Stomach (tissue), 9 donors: ENCODE results near the gene OPALIN. TPM values are rescaled to one million over a fixed set of nuclear protein-coding genes. Genes with fewer than 3 reads are reported as not detected.

Experiments used
- DNase-seq, 2 donors: peaks; one replicate each; pipeline versions ENCODE4 v3.0.0 to v3.0.0-alpha.2; 2013 to 2019
- H3K27ac ChIP-seq, 5 donors: fragments of 200-600 bp in 4 of 5; sonication (generic) in 4 of 5; one replicate each; pipeline ENCODE4 v1.5.1; 2013 to 2019; ENCODE audit warnings: mild to moderate bottlenecking in 1 of 5, moderate library complexity in 1 of 5
- H3K27me3 ChIP-seq, 3 donors: fragments of 200-600 bp; sonication (generic); one replicate each; pipeline ENCODE4 v1.5.1; 2017 to 2019; ENCODE audit warnings: mixed run types in 1 of 3
- H3K36me3 ChIP-seq, 4 donors: fragments of 200-600 bp; sonication (generic); 1 replicate in 3 of 4; 2 replicates in 1 of 4; pipeline ENCODE4 v1.5.1; 2016 to 2019
- H3K4me1 ChIP-seq, 4 donors: fragments of 200-600 bp; sonication (generic); one replicate each; pipeline ENCODE4 v1.5.1; 2016 to 2019
- H3K4me3 ChIP-seq, 4 donors: fragments of 200-600 bp; sonication (generic) in 3 of 4; one replicate each; pipeline ENCODE4 v1.5.1; 2016 to 2019; ENCODE audit warnings: mild to moderate bottlenecking in 1 of 4
- H3K9me3 ChIP-seq, 4 donors: fragments of 200-600 bp; sonication (generic); one replicate each; pipeline ENCODE4 v1.5.1; 2016 to 2019
- CTCF ChIP-seq, 7 experiments: fragments of 450-650 bp in 4 of 7; fragments of 200-600 bp in 3 of 7; sonication (generic) in 3 of 7; IDR thresholded peaks; one replicate each; pipeline ENCODE4 v1.5.1; 2016 to 2019; ENCODE audit warnings: antibody characterized with exemption in 7 of 7, control low read depth in 2 of 7, mild to moderate bottlenecking in 1 of 7
- EP300 ChIP-seq: sonication (generic); formaldehyde crosslinking; IDR thresholded peaks from one replicate; pipeline ENCODE4 v1.6.1; 2017; ENCODE audit warnings: antibody characterized with exemption
- POLR2A ChIP-seq, 4 donors: fragments of 450-650 bp; IDR thresholded peaks; one replicate each; pipeline ENCODE4 v1.6.1; 2016; ENCODE audit warnings: antibody characterized with exemption in 4 of 4, control low read depth in 2 of 4, mild to moderate bottlenecking in 1 of 4, moderate library complexity in 1 of 4
- POLR2AphosphoS5 ChIP-seq, 3 donors: sonication (generic); formaldehyde crosslinking; IDR thresholded peaks; one replicate each; pipeline ENCODE4 v1.6.1; 2016; ENCODE audit warnings: antibody characterized with exemption in 3 of 3
- WGBS, 5 donors: extraction: QIAGEN DNeasy Blood & Tissue Kit in 3 of 5; methylation state at CpG; one replicate each; pipeline versions ENCODE4 v1.1.5 to v1.1.7; 2013 to 2018; 5-methylcytosine and 5-hydroxymethylcytosine counted together
- intact Hi-C: fragments of 100-400 bp; cut with DNase I; formaldehyde crosslinking; loops from one replicate; pipeline ENCODE4 v1.15.1; 2023; ENCODE audit warnings: low total_unique reads
- polyA plus RNA-seq, 3 donors: library from polyadenylated mRNA; stranded (reverse); fragments of 200-250 nt; gene quantifications; one replicate each; pipeline ENCODE4 v1.2.3, GENCODE V29; 2013
- total RNA-seq, 5 donors: library from RNA; depleted of rRNA; stranded (reverse); fragments of >200 nt; gene quantifications; one replicate each; pipeline versions ENCODE4 v1.1.0 to v1.2.3, GENCODE V29; 2014 to 2016
- donor health status: healthy with polysubstance abuse.
- donor health status: Bipolar disorder and iron deficiency.
- donor health status: healthy.

Gene OPALIN
- total and polyA plus RNA-seq, 8 donors: not detected

DNA sequence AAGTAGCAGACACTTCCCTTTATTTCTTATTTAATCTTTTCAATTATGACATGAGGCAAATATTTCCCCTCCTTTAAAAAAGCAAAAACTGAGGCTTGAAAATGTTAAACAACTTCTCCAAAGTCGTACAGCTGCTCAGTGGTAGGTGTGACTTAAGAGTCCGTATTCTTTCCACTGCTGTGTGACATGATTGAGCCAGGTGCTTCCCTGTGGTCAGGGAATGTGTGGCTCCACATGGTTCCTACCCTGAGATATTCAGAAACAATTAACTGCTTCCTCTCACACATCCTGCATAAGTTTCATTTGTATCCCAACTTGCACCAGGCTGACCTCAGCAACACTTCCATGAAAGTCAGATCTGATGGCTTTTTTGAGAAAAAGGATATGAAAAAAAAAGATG, 13.6 kb downstream of the OPALIN start:
- no peak overlapping the region for H3K27ac ChIP-seq
- H3K4me3 ChIP-seq: no peak overlapping the region
- TF ChIP-seq POLR2A (IDR thresholded peaks at IDR 0.05): no peak
- no peak for TF ChIP-seq POLR2AphosphoS5 (IDR thresholded peaks at IDR 0.05)
- no peak for TF ChIP-seq CTCF (IDR thresholded peaks at IDR 0.05)
- no peak for TF ChIP-seq EP300
- intact Hi-C loops: no loop called here
- H3K36me3 ChIP-seq: no peaks in the 10 kb centered on the region
- no peaks in the 10 kb centered on the region for H3K4me1 ChIP-seq
- 33 to 52% (median 44%) methylated on average over 2 of the region's 2 CpGs for WGBS, 5 donors
- H3K9me3 ChIP-seq: peaks cover 0 to 11% (median 7%) of the 10 kb centered on the region in 4 donors
- H3K27me3 ChIP-seq: no peaks in the 10 kb centered on the region
- no peak for DNase-seq

- WGBS, 5 donors: 95 to 98% (median 97%) methylated on average over 4 of the region's 4 CpGs
- no peaks in the 10 kb centered on the region for H3K4me1 ChIP-seq
- TF ChIP-seq POLR2AphosphoS5 (IDR thresholded peaks at IDR 0.05) (no peak), EP300 (no peak), POLR2A (IDR thresholded peaks at IDR 0.05) (no peak), CTCF (IDR thresholded peaks at IDR 0.05) (no peak)
- no peaks in the 10 kb centered on the region for H3K27me3 ChIP-seq
- peaks cover 0 to 11% (median 7%) of the 10 kb centered on the region in 4 donors for H3K9me3 ChIP-seq
- DNase-seq: no peak
- no peak overlapping the region for H3K27ac ChIP-seq
- intact Hi-C loops: no loop called here
- H3K4me3 ChIP-seq: no peak overlapping the region
- no peaks in the 10 kb centered on the region for H3K36me3 ChIP-seq
Observed at GRCh38 chr10:96344178-96344577, 14.6 kb downstream of the OPALIN start.

DNA sequence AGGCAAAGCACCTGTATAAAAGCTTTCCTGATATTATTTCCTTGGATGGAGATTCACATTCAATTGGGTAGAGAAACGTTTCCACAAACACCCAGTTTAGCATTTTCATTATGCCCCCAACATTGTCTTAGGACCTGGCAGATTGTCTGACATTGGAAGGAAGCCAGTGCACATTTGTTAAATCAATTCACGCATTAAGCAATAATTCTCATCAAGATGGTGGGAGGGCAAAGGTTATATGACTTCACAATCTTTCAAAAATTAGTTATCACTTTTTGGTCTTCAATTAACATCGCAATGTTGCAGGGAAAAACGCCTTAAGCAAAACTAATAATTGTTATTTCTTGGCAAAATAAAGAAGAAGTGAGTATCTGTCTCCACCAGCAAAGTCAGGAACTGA, 16.4 kb downstream of the OPALIN start:
- TF ChIP-seq POLR2A (IDR thresholded peaks at IDR 0.05): no peak
- TF ChIP-seq CTCF (IDR thresholded peaks at IDR 0.05): no peak
- TF ChIP-seq EP300: no peak
- no peak for TF ChIP-seq POLR2AphosphoS5 (IDR thresholded peaks at IDR 0.05)
- no peak overlapping the region for H3K27ac ChIP-seq
- H3K27me3 ChIP-seq: no peaks in the 10 kb centered on the region
- H3K9me3 ChIP-seq: peaks cover 0 to 11% (median 7%) of the 10 kb centered on the region in 4 donors
- H3K4me3 ChIP-seq: no peak overlapping the region
- no peaks in the 10 kb centered on the region for H3K4me1 ChIP-seq
- no peaks in the 10 kb centered on the region for H3K36me3 ChIP-seq
- 71 to 82% (median 78%) methylated on average over 4 of the region's 4 CpGs for WGBS, 5 donors
- intact Hi-C loops: no loop called here
- no peak for DNase-seq

- no peaks in the 10 kb centered on the region for H3K4me1 ChIP-seq
- no peaks in the 10 kb centered on the region for H3K36me3 ChIP-seq
- 57 to 73% (median 68%) methylated on average over 5 of the region's 5 CpGs for WGBS, 5 donors
- H3K9me3 ChIP-seq: peaks cover 0 to 11% (median 7%) of the 10 kb centered on the region in 4 donors
- H3K27me3 ChIP-seq: no peaks in the 10 kb centered on the region
- DNase-seq: no peak
- no peak overlapping the region for H3K27ac ChIP-seq
- TF ChIP-seq POLR2A (IDR thresholded peaks at IDR 0.05): no peak
- TF ChIP-seq EP300: no peak
- no peak for TF ChIP-seq POLR2AphosphoS5 (IDR thresholded peaks at IDR 0.05)
- TF ChIP-seq CTCF (IDR thresholded peaks at IDR 0.05): no peak
- intact Hi-C loops: no loop called here
- no peak overlapping the region for H3K4me3 ChIP-seq
Observed at GRCh38 chr10:96341219-96342182, 17.3 kb downstream of the OPALIN start.
